HCT116 (cell line): Measurements from ENCODE around the gene FBN1. TPM values are rescaled to one million over a fixed set of nuclear protein-coding genes. Genes with fewer than 3 reads are reported as not detected.

Source experiments
- ATAC-seq: fragments of 200-7000 bp; cut with Tn5 transposase; 2 replicates; pipeline ENCODE4 v1.9.1; 2020; ENCODE audit warnings: mild to moderate bottlenecking, moderate library complexity
- BruUV-seq: library from RNA; stranded (reverse); fragments of 400-500 nt; replicated peaks from 2 replicates; lab custom pipeline; 2021; lab: Mats Ljungman, UMichigan
- CTCF ChIA-PET: fragments of 300-600 bp; sonication (Branson Sonifier 250); formaldehyde crosslinking; loops from one replicate; lab custom pipeline; 2021; ENCODE audit warnings: antibody characterized with exemption; lab: Charles Lee
- POLR2A ChIA-PET: fragments of 300-600, 350-600 bp; sonication (Branson Sonifier 250); formaldehyde crosslinking; loops from one replicate; lab custom pipeline; 2021; ENCODE audit warnings: antibody characterized with exemption; lab: Charles Lee
- RAD21 ChIA-PET, 2 experiments: fragments of 300-600 bp; sonication (Branson Sonifier 250); formaldehyde crosslinking; loops; one replicate each; lab custom pipeline; 2023; ENCODE audit warnings: low total read pairs in 2 of 2; ENCODE audit not compliant: uncharacterized antibody in 2 of 2, unreplicated experiment in 2 of 2, low non-redundant PET in 1 of 2; lab: Charles Lee
- DNase-seq: peaks from one replicate; pipeline ENCODE4 v3.0.0-alpha.2; 2010; ENCODE audit warnings: low read depth, low spot score
- H2AFZ ChIP-seq: fragments of 200-600 bp; shearing (Covaris generic), sonication (generic); 2 replicates; pipeline ENCODE4 v1.6.1; 2017; ENCODE audit warnings: low read depth, mixed run types, mixed read lengths, antibody characterized with exemption, low read length; ENCODE audit not compliant: poor library complexity, severe bottlenecking
- H3K27ac ChIP-seq: 2 replicates; pipeline ENCODE4 v1.5.1; 2012; ENCODE audit warnings: low read depth, low read length
- H3K27me3 ChIP-seq: fragments of 200-600 bp; sonication (generic); 2 replicates; pipeline ENCODE4 v1.6.1; 2016; ENCODE audit warnings: mixed run types, low read length, mixed read lengths; ENCODE audit not compliant: insufficient read depth
- H3K36me3 ChIP-seq, 2 experiments: fragments of 200-500 bp in 1 of 2; fragments of 200-600 bp in 1 of 2; sonication (Bioruptor generic) in 1 of 2; sonication (generic) in 1 of 2; 2 replicates each; pipeline versions ENCODE4 v1.5.1 to v1.6.1; 2014 to 2016; ENCODE audit warnings: low read length in 2 of 2, inconsistent platforms in 1 of 2, mixed read lengths in 1 of 2, mixed run types in 1 of 2; ENCODE audit not compliant: insufficient read depth in 2 of 2, control insufficient read depth in 1 of 2
- H3K4me1 ChIP-seq, 2 experiments: fragments of 200-600 bp in 1 of 2; sonication (generic) in 1 of 2; 2 replicates each; pipeline versions ENCODE4 v1.5.1 to v1.6.1; 2012 to 2017; ENCODE audit warnings: low read length in 2 of 2, inconsistent platforms in 1 of 2, mild to moderate bottlenecking in 1 of 2, mixed read lengths in 1 of 2, mixed run types in 1 of 2, moderate library complexity in 1 of 2; ENCODE audit not compliant: insufficient read depth in 2 of 2, control insufficient read depth in 1 of 2
- H3K4me2 ChIP-seq: fragments of 200-600 bp; sonication (generic); 2 replicates; pipeline ENCODE4 v1.6.1; 2017; ENCODE audit warnings: mixed run types, low read length, mixed read lengths
- H3K4me3 ChIP-seq, 2 experiments: fragments of 200-600 bp in 1 of 2; sonication (generic) in 1 of 2; replicated peaks in 1 of 2; 2 replicates each; pipeline ENCODE4 v1.5.1; 2011 to 2016; ENCODE audit warnings: low read length in 2 of 2, control low read depth in 1 of 2, low read depth in 1 of 2, mild to moderate bottlenecking in 1 of 2, mixed read lengths in 1 of 2, mixed run types in 1 of 2
- H3K79me2 ChIP-seq: fragments of 200-600 bp; sonication (generic); 2 replicates; pipeline ENCODE4 v1.6.1; 2017; ENCODE audit warnings: mild to moderate bottlenecking, mixed run types, low read length, moderate library complexity, mixed read lengths; ENCODE audit not compliant: insufficient read depth
- H3K9ac ChIP-seq: fragments of 200-600 bp; sonication (generic); 2 replicates; pipeline ENCODE4 v1.6.1; 2016; ENCODE audit warnings: low read length, mixed read lengths
- H3K9me2 ChIP-seq: fragments of 200-600 bp; sonication (generic), shearing (Covaris generic); 2 replicates; pipeline ENCODE4 v1.6.1; 2017; ENCODE audit warnings: mixed run types, mild to moderate bottlenecking, moderate library complexity; ENCODE audit not compliant: insufficient read depth
- H3K9me3 ChIP-seq, 2 experiments: fragments of 200-500 bp in 1 of 2; fragments of 200-600 bp in 1 of 2; sonication (Bioruptor generic) in 1 of 2; sonication (generic) in 1 of 2; 2 replicates each; pipeline ENCODE4 v1.6.1; 2014 to 2017; ENCODE audit warnings: low read length in 2 of 2, mixed read lengths in 2 of 2, inconsistent platforms in 1 of 2, low read depth in 1 of 2, mild to moderate bottlenecking in 1 of 2, mixed run types in 1 of 2, moderate library complexity in 1 of 2; ENCODE audit not compliant: control insufficient read depth in 1 of 2, insufficient read depth in 1 of 2
- H4K20me1 ChIP-seq: fragments of 200-600 bp; sonication (generic), shearing (Covaris generic); 2 replicates; pipeline ENCODE4 v1.6.1; 2017; ENCODE audit warnings: mixed run types, mild to moderate bottlenecking, moderate library complexity; ENCODE audit not compliant: insufficient read depth
- CBX3 ChIP-seq: IDR thresholded peaks from 2 replicates; pipeline ENCODE4 v1.6.1; 2012; ENCODE audit warnings: low read depth
- CEBPB ChIP-seq: IDR thresholded peaks from 2 replicates; pipeline ENCODE4 v1.6.1; 2012; ENCODE audit warnings: low read depth
- CTCF ChIP-seq, 3 experiments: fragments of 200-600 bp in 1 of 3; sonication (generic) in 1 of 3; IDR thresholded peaks in 2 of 3; conservative IDR thresholded peaks in 1 of 3; 2 replicates each; pipeline ENCODE4 v1.5.1; 2012 to 2017; ENCODE audit warnings: low read depth in 2 of 3, low read length in 2 of 3, antibody characterized with exemption in 1 of 3, borderline replicate concordance in 1 of 3, control low read depth in 1 of 3, mild to moderate bottlenecking in 1 of 3, mixed read lengths in 1 of 3, mixed run types in 1 of 3, moderate library complexity in 1 of 3; ENCODE audit not compliant: insufficient read depth in 1 of 3
- FOSL1 ChIP-seq: IDR thresholded peaks from 2 replicates; pipeline ENCODE4 v1.6.1; 2012; ENCODE audit warnings: low read depth
- POLR2A ChIP-seq: IDR thresholded peaks from 2 replicates; pipeline ENCODE4 v1.7.0; 2011; ENCODE audit warnings: borderline replicate concordance; ENCODE audit not compliant: insufficient read depth, insufficient read length; ENCODE audit errors: extremely low read depth
- POLR2AphosphoS5 ChIP-seq: IDR thresholded peaks from 2 replicates; pipeline ENCODE4 v1.6.1; 2011; ENCODE audit warnings: mild to moderate bottlenecking, low read depth, low read length, moderate library complexity
- RAD21 ChIP-seq: IDR thresholded peaks from 2 replicates; pipeline ENCODE4 v1.6.1; 2012; ENCODE audit warnings: low read depth, mild to moderate bottlenecking
- SIN3A ChIP-seq: IDR thresholded peaks from 2 replicates; pipeline ENCODE4 v1.6.1; 2012; ENCODE audit warnings: low read depth
- SP1 ChIP-seq: IDR thresholded peaks from 2 replicates; pipeline ENCODE4 v1.6.1; 2012; ENCODE audit warnings: low read depth
- TCF7L2 ChIP-seq: IDR thresholded peaks from 2 replicates; pipeline ENCODE4 v1.7.0; 2011; ENCODE audit warnings: borderline replicate concordance, inconsistent platforms; ENCODE audit not compliant: insufficient read depth, insufficient read length; ENCODE audit errors: extremely low read depth
- YY1 ChIP-seq: IDR thresholded peaks from 2 replicates; pipeline ENCODE4 v1.6.1; 2011; ENCODE audit warnings: low read length, low read depth, moderate library complexity, mild to moderate bottlenecking; ENCODE audit not compliant: insufficient replicate concordance; ENCODE audit errors: extremely low read depth
- ZFX ChIP-seq: fragments of 450-650 bp; IDR thresholded peaks from 2 replicates; pipeline ENCODE4 v1.6.1; 2017
- ZNF274 ChIP-seq: fragments of 200-500 bp; sonication (Bioruptor generic); IDR thresholded peaks from 2 replicates; pipeline ENCODE4 v1.6.1; 2014; ENCODE audit warnings: mild to moderate bottlenecking, low read depth, low read length, inconsistent platforms
- intact Hi-C: fragments of 100-400 bp; cut with micrococcal nuclease; formaldehyde crosslinking; loops from 2 replicates; pipeline ENCODE4 v1.10.0; 2022
- total RNA-seq: library from RNA; stranded (reverse); gene quantifications from one replicate; pipeline ENCODE4 v1.2.1, GENCODE V29; 2021; ENCODE audit not compliant: unreplicated experiment

FBN1 gene
- total RNA-seq, 1 experiment from 2014 or later: 1.7 TPM

DNA sequence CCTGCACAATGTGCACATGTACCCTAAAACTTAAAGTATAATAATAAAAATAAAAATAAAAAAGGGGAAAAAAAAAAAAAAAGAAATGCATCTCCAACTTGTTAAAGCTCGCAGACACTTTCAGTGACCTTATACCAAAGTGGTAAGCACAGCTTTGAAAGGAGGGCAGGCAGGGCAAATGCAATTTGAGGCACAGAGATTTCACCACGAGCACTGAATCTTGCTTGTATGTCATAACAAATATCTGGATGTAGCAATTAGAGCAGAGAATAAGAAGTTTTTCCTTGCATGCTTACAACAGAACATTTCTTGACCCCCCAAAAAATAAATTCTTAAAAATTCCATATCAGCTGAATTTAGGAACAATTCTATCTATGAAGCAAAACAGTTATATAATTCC, 66.5 kb downstream of the FBN1 start (continued):
- TF ChIP-seq ZNF274: no peak
- no peak for TF ChIP-seq SP1
- TF ChIP-seq SIN3A: no peak
- TF ChIP-seq POLR2AphosphoS5: no peak
- TF ChIP-seq CEBPB: no peak
- no peak for TF ChIP-seq CBX3

DNA sequence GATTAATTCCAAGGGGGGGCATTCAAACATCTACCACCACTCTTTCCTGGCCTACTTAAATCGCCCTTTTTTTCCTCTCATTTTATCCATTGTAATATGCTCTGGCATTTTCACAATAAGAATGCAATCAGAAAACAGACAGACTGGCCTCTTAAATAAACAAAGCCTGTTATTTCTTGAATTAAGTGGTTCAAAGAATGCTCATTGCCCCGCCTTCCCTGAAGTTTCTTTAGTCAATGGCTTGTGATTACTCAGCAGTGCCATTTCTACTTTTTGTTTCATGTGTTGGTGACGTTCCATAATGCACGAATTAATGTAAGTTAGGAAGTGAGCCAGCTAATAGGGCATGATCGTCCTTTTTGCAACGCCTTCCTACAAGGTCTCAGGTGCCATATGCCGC, 68.0 kb downstream of the FBN1 start:
- Histone ChIP-seq H3K9me2 (no peaks in the 10 kb centered on the region), H3K4me3 (no peak overlapping the region), H3K9me3 (no peaks in the 10 kb centered on the region), H3K36me3 (no peaks in the 10 kb centered on the region), H4K20me1 (no peaks in the 10 kb centered on the region), H3K27me3 (no peaks in the 10 kb centered on the region), H3K27ac (no peak overlapping the region), H3K4me2 (no peak overlapping the region), H3K4me1 (no peaks in the 10 kb centered on the region), H3K79me2 (no peaks in the 10 kb centered on the region), H3K9ac (no peak overlapping the region), H2AFZ (no peak overlapping the region)
- ChIA-PET RAD21 (no interaction called here), POLR2A (no interaction called here), CTCF (no interaction called here)
- no peak for TF ChIP-seq ZFX
- no peak for TF ChIP-seq POLR2A
- TF ChIP-seq RAD21: no peak
- no peak for TF ChIP-seq TCF7L2
- no peak for TF ChIP-seq YY1
- no peak for TF ChIP-seq CTCF (IDR thresholded peaks at IDR 0.05 in 2 of 3, conservative IDR thresholded peaks at IDR 0.05 in 1 of 3; ENCODE audit: borderline replicate concordance in 1 of 3, insufficient read depth in 1 of 3, low read depth in 2 of 3, low read length in 2 of 3)
- no peak for TF ChIP-seq SP1
- no peak for TF ChIP-seq FOSL1
- DNase-seq (no peak), ATAC-seq (no peak)
- no TSS peak for BruUV-seq
- intact Hi-C loops: no loop called here
